Suprapubic skin (tissue), 4 donors: ENCODE measurements around the gene TMEFF2. TPM values are rescaled to one million over a fixed set of nuclear protein-coding genes. Genes with fewer than 3 reads are reported as not detected.

Source experiments
- DNase-seq, 2 donors: peaks; one replicate each; pipeline ENCODE4 v3.0.0-alpha.2; 2019; ENCODE audit warnings: low spot score in 2 of 2
- H3K27ac ChIP-seq: fragments of 200-600 bp; sonication (generic); one replicate; pipeline ENCODE4 v1.5.1; 2019
- H3K27me3 ChIP-seq: fragments of 200-600 bp; sonication (generic); one replicate; pipeline ENCODE4 v1.5.1; 2019
- H3K36me3 ChIP-seq: fragments of 200-600 bp; sonication (generic); one replicate; pipeline ENCODE4 v1.5.1; 2019
- H3K4me1 ChIP-seq: fragments of 200-600 bp; sonication (generic); one replicate; pipeline ENCODE4 v1.5.1; 2019
- H3K4me3 ChIP-seq: fragments of 200-600 bp; sonication (generic); one replicate; pipeline ENCODE4 v1.5.1; 2019; ENCODE audit warnings: mild to moderate bottlenecking
- H3K9me3 ChIP-seq: fragments of 200-600 bp; sonication (generic); one replicate; pipeline ENCODE4 v1.5.1; 2019
- EP300 ChIP-seq: sonication (generic); formaldehyde crosslinking; IDR thresholded peaks from one replicate; pipeline ENCODE4 v1.6.1; 2017; ENCODE audit warnings: antibody characterized with exemption
- POLR2A ChIP-seq, 2 donors: fragments of 450-650 bp; IDR thresholded peaks; one replicate each; pipeline ENCODE4 v1.6.1; 2017; ENCODE audit warnings: antibody characterized with exemption in 2 of 2, mild to moderate bottlenecking in 2 of 2, moderate library complexity in 2 of 2
- POLR2AphosphoS5 ChIP-seq, 3 donors: sonication (generic); formaldehyde crosslinking; IDR thresholded peaks; one replicate each; pipeline ENCODE4 v1.6.1; 2017; ENCODE audit warnings: antibody characterized with exemption in 3 of 3
- WGBS: methylation state at CpG from one replicate; pipeline ENCODE4 v1.1.5; 2018; 5-methylcytosine and 5-hydroxymethylcytosine counted together
- total RNA-seq, 4 donors: library from RNA; depleted of rRNA; stranded (reverse); fragments of >200 nt; gene quantifications; one replicate each; pipeline ENCODE4 v1.1.0, GENCODE V29; 2016
- TF ChIP-seq, protein P1 (sequence below), 2 donors: fragments of 200-600 bp in 1 of 2; fragments of 450-650 bp in 1 of 2; sonication (generic) in 1 of 2; IDR thresholded peaks; one replicate each; pipeline ENCODE4 v1.5.1; 2016 to 2019; ENCODE audit warnings: antibody characterized with exemption in 2 of 2, mild to moderate bottlenecking in 1 of 2, moderate library complexity in 1 of 2

Gene TMEFF2
- total RNA-seq, 4 donors from 2014 or later: 0.36 TPM; not detected in 3

DNA sequence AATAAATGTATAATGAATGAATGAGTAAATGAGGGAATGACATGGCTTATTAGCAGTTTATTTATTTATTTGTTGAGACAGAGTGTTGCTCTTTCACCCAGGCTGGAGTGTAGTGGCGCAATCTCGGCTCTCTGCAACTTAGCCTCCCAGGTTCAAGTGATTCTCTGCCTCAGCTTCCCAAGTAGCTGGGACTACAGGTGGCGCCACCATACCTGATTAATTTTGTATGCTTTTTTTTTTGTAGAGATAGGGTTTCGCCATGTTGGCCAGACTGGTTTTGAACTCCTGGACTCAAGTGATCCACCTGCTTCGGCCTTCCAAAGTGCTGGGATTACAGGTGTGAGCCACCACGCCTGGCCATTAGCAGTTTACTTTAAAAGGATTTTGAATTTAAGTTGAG, 247.5 kb downstream of the TMEFF2 start:
- Histone ChIP-seq H3K36me3 (no peaks in the 10 kb centered on the region), H3K27me3 (no peaks in the 10 kb centered on the region), H3K27ac (no peak overlapping the region), H3K9me3 (no peaks in the 10 kb centered on the region), H3K4me1 (peaks cover 5% of the 10 kb centered on the region), H3K4me3 (no peak overlapping the region)
- no peak for TF ChIP-seq POLR2A (IDR thresholded peaks at IDR 0.05)
- TF ChIP-seq POLR2AphosphoS5 (IDR thresholded peaks at IDR 0.05): no peak
- TF ChIP-seq, protein P1, sequence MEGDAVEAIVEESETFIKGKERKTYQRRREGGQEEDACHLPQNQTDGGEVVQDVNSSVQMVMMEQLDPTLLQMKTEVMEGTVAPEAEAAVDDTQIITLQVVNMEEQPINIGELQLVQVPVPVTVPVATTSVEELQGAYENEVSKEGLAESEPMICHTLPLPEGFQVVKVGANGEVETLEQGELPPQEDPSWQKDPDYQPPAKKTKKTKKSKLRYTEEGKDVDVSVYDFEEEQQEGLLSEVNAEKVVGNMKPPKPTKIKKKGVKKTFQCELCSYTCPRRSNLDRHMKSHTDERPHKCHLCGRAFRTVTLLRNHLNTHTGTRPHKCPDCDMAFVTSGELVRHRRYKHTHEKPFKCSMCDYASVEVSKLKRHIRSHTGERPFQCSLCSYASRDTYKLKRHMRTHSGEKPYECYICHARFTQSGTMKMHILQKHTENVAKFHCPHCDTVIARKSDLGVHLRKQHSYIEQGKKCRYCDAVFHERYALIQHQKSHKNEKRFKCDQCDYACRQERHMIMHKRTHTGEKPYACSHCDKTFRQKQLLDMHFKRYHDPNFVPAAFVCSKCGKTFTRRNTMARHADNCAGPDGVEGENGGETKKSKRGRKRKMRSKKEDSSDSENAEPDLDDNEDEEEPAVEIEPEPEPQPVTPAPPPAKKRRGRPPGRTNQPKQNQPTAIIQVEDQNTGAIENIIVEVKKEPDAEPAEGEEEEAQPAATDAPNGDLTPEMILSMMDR (IDR thresholded peaks at IDR 0.05): no peak
- TF ChIP-seq EP300: no peak
- DNase-seq: no peak
- 95% methylated on average over 6 of the region's 6 CpGs for WGBS

DNA sequence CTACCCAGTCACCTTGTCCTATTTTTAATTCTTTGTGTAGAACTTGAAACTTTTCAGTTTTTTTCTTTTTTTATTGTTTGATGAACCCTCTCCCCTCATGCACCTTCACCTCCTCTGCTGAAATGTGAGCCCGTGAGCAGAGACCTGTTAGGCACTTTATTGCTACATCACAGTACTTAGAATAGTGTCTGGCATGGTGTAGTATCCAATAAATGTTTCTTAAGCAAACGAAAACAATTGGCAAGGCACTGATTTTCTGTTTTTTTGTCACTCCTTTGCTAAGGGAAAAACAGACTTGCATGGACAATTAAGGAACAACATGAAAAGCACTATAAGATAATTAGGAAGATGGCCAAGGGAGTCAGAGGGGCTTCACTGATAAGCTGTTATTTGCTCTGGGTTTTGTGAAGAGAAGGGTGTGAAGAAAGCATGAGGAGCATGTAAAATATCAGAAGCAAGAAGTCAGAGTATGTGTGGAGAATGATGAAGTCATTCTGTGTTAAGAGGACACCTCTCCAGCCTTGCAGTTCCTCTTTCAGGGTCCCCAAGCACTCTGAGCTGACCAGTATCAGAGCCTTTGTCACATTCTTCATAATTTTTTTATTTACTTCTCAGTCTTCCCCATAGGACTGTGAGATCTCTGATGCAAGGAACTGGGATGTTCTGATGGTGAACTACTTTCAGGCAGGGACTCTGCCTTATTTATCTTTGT, 248.1 kb downstream of the TMEFF2 start:
- Histone ChIP-seq H3K4me1 (peaks cover 5% of the 10 kb centered on the region), H3K9me3 (no peaks in the 10 kb centered on the region), H3K4me3 (no peak overlapping the region), H3K27me3 (no peaks in the 10 kb centered on the region), H3K36me3 (no peaks in the 10 kb centered on the region), H3K27ac (no peak overlapping the region)
- DNase-seq: no peak
- TF ChIP-seq, protein P1 (IDR thresholded peaks at IDR 0.05): no peak
- TF ChIP-seq POLR2A (IDR thresholded peaks at IDR 0.05): no peak
- TF ChIP-seq EP300: no peak
- TF ChIP-seq POLR2AphosphoS5 (IDR thresholded peaks at IDR 0.05): no peak
- 44% methylated on average over 2 of the region's 2 CpGs for WGBS

DNA sequence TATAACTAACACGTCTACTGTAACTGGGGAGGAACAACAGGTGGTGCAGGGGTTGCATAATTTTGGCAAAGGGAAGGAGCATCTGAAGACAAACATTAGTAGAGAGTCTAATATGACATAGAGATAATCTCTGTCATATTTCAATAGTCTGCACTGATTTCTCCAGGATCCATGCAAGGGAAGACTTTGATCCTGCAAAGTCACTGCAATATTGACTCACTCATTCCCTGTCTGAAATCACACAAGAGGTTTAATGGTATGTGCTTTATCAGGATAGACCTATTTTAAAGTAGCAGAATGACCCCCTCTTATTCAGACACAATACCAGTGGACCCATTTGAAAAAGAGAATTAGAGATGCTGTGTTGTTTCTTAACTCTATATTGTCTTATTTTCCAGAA, 249.1 kb downstream of the TMEFF2 start:
- Histone ChIP-seq H3K27ac (no peak overlapping the region), H3K27me3 (no peaks in the 10 kb centered on the region), H3K36me3 (no peaks in the 10 kb centered on the region), H3K9me3 (no peaks in the 10 kb centered on the region), H3K4me1 (peaks cover 8% of the 10 kb centered on the region), H3K4me3 (no peak overlapping the region)
- WGBS: 71% methylated on average over 1 of the region's 1 CpG
- DNase-seq: no peak
- TF ChIP-seq, protein P1 (IDR thresholded peaks at IDR 0.05): no peak
- TF ChIP-seq POLR2A (IDR thresholded peaks at IDR 0.05) (no peak), EP300 (no peak), POLR2AphosphoS5 (IDR thresholded peaks at IDR 0.05) (no peak)

DNA sequence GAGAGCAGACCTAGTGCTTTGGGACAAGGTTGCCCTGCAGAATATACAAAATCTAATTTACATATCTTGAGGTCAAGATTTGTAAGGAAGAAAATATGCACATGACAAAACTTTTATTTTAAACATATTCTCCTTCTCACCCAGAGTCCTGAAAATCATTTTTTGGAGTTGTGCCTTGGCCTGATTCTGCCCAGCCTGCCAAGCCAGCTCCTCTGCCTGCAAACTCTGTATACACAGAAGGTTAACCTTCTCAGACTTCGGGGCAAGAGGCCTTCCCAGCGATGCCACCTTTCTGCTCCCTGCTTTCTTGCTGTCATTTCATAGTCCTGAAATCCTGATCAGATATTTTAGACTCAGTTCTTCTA, 252.0 kb downstream of the TMEFF2 start:
- Histone ChIP-seq H3K36me3 (no peaks in the 10 kb centered on the region), H3K27me3 (no peaks in the 10 kb centered on the region), H3K4me3 (no peak overlapping the region), H3K9me3 (no peaks in the 10 kb centered on the region), H3K27ac (no peak overlapping the region), H3K4me1 (peaks cover 8% of the 10 kb centered on the region)
- DNase-seq: no peak
- WGBS: 47% methylated on average over 2 of the region's 2 CpGs
- TF ChIP-seq, protein P1 (IDR thresholded peaks at IDR 0.05): no peak
- no peak for TF ChIP-seq POLR2AphosphoS5 (IDR thresholded peaks at IDR 0.05)

DNA sequence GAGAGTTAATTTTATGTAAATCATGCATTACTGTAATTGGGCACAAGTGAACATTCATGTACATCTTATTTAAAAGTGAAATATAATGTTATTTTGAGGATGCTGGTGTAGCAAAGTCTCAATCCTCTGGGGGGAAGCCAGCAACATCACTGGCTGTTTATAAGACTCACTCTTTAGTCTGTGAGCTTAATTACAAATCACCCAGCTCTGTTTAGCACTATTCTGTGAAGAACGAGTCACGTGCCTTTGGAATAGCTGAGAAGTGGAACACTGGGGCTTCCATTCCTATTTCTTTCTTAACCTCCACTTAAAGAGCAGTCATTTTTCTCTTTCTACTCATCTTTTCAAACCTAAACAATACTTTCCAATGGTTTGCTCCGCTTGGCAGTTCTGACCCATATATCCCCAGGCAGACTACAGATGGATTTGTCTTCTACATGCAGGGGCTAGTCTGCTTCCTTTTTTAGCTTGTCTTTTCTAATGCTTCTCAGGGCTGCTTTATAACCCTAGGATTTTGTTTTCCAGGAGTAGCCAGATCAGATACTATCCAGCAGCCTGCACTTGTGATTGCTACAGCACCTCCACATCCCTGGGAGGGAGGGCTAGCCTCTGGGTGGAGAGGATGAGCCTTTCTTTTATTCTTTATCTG, 252.5 kb downstream of the TMEFF2 start:
- H3K9me3 ChIP-seq: no peaks in the 10 kb centered on the region
- H3K4me1 ChIP-seq: peaks cover 8% of the 10 kb centered on the region
- DNase-seq: no peak
- H3K27me3 ChIP-seq: no peaks in the 10 kb centered on the region
- H3K27ac ChIP-seq: no peak overlapping the region
- no peak overlapping the region for H3K4me3 ChIP-seq
- H3K36me3 ChIP-seq: no peaks in the 10 kb centered on the region
- WGBS: 49% methylated on average over 3 of the region's 3 CpGs
- no peak for TF ChIP-seq EP300
- no peak for TF ChIP-seq POLR2A (IDR thresholded peaks at IDR 0.05)
- TF ChIP-seq, protein P1 (IDR thresholded peaks at IDR 0.05): no peak
- no peak for TF ChIP-seq POLR2AphosphoS5 (IDR thresholded peaks at IDR 0.05)
